Stimulated activated CD4-positive, alpha-beta T cell treated with anti-CD3 and anti-CD28 coated beads, Interleukin-1b, Interleukin-23, amount 100 ng/mL, for 24 hours (primary cell): Measurements from ENCODE around the gene UMODL1.

ENCODE experiments used
- DNase-seq, 4 experiments: peaks; one replicate each; pipeline ENCODE4 v3.0.0-alpha.2; 2020; ENCODE audit warnings: low read depth in 4 of 4, low spot score in 1 of 4

Gene UMODL1

DNA sequence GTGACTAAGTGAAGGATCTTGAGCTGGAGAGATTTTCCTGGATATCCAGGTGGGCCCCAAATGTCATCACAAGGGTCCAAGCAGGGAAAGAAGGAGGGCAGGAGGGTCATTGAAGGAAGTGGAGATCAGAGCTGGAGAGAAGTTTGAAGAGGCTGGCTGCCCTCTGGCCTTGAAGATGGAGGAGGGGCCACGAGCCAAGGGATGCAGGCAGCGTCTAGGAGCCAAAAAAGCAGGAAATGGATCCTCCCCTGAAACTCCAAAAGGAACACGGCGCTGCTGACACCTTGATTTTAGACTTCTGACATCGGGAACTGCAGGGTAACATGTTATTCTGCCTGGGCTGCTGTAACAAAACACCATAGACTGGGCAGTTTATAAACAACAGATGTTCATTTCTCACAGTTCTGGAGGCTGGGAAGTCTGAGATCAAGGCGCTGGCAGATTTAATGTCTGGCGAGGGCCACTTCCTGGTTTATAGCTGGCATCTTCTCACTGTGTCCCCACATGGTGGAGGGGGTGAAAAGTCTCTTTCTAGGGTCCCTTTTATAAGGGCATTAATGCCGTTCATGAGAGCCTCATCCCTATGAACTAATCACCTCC is 32.2 kb upstream of the UMODL1 start:
- DNase-seq, result no peak

DNA sequence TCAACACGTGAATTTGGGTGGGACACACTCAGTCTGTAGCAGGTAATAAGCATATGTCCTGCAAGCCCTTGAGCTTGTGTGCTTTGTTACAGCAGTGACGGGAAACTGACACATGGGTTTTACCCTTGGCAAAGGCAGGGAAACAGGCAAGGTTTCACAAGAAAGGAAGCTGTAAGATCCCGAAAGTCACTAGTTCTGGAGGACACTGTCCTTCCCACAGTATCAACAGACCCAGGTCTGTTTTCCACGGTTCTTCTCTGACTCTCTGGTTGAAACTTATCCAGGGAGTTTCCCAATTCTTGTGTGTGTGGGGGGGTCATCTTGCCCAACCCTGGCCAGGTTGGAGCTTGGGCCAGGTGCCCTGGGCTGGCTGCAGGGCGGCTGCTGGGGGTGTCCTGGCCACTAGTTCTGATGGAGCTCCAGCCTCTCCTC is 31.6 kb upstream of the UMODL1 start:
- no peak for DNase-seq

DNA sequence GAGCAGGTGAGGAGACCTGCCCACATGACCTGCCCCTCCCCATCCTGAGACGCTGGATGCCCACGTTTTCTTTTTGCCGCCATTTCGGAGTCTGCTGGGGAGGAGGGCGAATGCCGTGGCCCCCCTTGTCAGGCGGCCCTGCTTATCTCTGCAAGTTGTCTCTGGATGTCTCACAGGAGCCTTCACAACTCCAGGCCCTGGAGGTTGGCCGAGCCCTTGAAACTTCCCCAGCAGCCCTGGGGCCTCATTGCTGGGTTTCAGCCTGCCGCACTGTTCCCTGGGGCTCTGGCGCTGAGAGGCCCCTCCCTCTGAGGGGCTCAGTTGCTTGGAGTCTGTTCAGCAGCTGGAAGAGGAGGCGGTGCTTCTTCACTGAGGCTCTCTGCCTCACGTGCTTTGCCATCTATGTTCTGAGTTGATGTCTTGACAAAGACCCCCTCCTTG is 31.2 kb upstream of the UMODL1 start:
- no peak for DNase-seq

DNA sequence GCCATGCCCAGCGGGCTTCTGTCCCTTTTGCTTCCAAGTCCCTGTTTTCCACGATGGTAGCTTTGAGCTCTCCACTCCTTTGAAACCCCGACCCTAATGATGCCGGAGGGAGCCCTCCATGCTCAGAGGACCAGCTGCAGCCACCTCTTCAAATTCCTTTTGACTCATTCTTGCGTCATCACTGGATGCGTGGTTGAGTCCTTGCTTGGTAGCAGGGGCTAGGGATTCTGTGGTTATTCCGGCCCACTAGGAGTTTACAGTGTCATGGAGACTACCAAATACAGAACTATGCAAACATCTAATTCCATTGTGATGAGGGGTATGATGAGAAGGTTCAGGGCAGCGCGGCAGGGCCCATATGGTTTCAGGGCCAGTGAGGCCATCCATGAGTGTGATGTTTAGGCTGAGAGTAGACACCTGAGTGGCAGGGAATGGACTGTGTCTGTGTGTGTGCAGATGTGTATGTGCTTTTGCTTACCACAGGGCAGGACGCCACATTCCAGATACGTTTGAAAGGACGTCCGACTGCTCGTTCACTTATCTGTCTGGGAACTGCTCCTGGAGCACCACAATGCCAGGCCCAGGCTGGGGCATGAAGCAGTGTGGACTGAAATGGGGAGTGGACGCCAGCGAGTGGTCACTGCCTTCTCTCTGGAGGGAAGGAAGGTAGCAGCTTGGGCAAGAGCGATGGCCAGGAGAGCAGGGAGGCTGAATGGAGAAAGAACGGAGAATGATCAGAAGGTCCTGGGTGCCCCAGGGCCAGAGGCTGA is 30.5 kb upstream of the UMODL1 start:
- no peak for DNase-seq

DNA sequence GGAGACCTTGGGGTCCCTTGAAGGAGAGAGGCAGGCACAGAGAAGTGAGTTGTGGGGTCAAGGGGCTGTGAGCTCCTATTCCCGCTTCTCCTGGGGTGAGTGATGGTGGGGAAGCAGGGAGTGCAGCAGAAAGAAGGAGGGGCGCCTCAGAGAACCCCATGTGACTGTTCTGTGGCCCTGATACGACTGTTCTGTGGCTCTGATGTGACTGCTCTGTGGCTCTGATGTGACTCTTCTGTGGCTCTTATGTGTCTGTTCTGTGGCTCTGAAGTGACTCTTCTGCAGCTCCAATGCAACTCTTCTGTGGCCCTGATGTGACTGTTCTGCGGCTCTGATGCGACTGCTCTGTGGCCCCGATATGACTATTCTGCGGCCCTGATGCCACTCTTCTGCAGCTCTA is 29.9 kb upstream of the UMODL1 start:
- no peak for DNase-seq

DNA sequence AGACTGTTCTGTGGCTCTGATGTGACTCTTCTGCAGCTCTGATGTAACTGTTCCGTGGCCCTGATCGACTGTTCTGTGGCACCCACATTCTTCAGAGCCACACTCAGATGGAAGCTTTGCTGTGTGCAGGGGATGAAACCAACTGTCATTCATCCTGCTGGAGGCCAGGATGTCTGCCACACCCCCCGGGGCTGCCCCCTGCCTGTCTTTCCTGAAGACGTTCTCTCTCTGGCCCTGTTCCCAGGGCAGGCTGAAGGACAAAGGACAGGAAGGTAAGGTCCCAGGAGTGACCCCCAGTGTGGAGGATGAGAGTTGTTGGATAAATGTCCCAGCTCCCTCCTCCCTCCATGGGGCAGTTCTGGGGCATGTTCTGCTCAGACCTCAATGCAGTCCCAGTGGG is 29.4 kb upstream of the UMODL1 start:
- no peak for DNase-seq

DNA sequence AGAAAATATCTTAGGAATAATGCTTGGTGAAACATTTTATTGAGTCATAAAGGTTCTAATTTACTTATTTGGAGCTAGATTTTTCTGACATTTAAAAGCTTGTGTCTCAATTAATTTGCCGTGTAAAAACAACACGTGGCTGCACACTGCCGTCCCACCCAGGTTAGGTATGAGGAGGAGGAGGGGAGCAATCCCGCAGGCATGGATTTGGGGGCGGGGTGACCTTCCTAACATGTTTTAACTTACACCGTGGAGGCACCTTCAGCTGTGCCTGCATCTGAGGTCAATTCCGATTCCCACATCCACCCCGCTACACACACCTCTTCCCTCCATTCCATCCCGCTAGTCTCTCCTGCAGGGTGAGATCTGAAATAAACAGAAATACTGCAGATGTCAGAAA is 28.5 kb upstream of the UMODL1 start:
- DNase-seq, result no peak

DNA sequence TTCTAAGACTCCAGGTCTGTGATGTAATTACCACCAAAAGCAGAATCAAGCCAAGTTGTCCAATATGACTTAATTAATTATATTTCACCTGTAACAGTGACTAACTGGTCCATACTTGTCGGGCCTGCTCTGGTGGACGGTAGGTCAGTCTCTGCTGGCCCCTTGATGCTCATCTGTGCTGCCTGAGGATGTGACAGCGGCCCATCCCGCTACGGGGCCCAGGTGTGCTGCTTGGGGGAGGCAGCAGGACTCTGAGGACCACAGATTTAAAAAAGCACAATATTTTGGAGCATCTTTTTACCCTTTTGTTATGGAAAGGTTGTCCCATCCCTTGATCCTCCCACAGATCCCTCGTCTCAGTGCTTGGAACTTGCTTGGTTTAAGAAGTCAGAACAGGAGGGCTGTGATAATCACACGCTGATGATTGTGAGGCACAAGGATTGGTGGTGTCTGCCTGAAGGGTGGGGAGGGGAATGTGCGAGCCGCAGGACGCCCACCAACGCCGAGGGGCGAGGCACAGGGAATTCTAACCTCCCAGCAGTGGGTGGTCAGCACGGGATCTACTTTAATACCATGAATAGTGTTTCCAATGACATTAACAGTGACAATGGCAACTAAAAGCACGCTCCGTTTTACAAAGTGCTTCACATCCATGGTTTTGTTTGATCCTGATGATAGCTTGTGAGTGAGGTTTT is 27.8 kb upstream of the UMODL1 start:
- DNase-seq, result no peak

DNA sequence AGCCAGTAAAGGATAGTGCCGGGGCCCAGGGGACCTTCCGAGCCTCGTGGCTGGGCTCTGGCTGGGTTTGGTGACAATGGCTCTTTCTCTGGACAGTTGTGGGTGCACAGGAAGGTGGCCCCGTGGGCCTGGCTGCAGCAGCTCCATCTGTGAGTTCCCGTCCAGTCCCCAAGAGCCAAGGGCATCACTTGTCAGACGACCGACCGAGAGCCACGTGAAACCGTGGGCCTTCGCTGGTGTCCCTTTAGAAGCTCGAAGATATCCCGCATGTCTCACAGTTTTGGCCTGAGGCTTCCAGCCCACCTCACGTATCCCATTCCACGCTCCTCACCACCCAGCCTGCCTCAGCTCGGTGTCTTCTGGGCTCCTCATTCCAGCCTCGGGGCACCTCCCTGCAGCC is 27.2 kb upstream of the UMODL1 start:
- no peak for DNase-seq

DNA sequence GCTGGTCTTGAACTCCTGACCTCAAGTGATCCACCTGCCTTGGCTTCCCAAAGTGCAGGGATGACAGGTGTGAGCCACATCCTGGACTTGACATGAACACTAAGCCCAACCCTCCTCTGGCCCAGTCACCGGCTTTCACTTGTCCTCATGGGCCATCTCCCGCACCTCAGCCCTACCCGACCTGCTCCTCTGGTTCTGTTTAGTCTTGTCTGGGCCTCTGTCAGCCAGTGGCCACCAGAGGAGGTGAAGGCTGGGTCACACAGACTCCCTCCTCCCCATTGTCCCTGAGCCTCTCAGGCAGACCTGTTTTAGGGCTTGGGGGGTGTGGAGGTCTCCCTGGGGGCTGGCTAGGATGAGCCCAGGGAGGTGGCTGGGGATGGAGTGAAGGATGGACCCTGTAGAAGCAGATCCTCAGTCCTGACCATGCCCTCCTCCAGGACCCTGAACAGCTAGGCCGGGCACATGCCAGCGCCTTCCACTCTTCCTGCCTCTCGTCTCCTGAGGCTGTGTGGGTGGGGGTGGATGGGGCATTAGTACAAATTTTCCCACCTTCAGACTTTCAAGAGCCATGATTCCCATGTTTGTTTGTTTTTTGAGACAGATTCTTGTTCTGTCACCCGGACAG is 26.1 kb upstream of the UMODL1 start:
- DNase-seq, result no peak

DNA sequence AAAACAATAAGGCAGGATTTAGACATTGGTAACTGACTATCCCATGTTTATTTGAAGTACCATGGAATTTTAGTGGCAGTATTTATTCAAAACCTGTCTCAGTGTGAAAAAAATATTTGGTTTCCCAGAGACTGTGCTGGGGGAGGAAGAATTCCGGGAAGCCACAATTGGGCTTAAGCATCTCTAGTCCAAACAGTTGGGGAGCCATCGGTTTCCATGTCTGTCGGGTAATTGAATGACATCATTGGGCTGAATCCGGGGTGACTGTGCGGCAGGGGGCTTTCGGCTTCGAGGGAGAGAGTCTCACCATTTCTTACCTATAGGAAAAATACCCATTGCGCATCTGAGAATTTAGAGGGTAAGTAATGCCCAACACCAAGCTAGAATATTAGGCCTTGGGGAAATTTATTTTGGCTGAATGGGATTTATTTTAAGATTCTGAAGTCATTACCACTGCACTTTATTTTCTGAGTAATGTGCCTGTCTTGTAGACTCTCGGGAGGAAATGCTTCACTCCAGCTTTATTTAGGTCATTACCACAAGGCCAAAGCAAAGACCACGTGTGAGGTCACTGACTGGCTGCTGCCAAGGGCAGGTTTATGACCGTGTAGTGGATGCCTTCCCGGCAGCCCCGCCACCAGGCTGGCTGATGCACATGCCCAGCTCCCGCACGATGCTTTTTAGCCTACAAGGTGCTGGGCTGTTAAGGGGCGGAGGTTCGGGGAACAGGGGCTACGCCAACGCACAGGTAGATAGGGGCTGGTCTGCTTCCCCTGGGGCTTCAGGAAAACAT is 23.1 kb upstream of the UMODL1 start:
- no peak for DNase-seq

DNA sequence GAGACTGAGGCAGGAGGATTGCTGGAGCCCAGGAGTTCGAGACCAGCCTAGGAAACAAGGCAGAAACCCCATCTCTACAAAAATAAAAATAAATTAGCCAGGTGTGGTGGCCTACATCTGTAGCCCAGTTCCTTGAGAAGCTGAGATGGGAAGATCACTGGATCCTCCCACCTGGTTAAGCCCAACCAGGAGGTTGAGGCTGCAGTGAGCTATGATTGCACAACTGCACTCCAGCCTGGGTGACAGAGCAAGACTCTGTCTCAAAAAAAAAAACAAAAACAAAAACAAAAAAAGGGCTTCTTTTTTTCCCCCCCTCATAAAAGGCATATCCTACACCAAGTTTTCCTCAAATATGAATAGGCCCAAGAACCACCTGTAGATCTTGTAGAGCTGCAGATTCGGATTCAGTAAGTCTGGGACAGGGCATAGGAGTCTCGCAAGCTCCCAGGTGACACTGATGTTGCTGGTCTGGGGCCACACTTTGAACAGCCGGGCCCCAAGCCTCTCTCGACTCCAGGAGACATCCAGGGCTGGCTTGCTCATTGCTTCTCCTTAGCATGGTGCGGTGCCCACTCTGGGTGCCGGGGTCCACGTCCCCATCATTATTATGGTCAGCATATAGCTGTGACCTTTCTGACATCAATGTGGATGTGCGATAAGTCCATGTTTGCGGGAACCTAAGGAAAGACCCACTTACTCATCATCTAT is 22.1 kb upstream of the UMODL1 start:
- no peak for DNase-seq

DNA sequence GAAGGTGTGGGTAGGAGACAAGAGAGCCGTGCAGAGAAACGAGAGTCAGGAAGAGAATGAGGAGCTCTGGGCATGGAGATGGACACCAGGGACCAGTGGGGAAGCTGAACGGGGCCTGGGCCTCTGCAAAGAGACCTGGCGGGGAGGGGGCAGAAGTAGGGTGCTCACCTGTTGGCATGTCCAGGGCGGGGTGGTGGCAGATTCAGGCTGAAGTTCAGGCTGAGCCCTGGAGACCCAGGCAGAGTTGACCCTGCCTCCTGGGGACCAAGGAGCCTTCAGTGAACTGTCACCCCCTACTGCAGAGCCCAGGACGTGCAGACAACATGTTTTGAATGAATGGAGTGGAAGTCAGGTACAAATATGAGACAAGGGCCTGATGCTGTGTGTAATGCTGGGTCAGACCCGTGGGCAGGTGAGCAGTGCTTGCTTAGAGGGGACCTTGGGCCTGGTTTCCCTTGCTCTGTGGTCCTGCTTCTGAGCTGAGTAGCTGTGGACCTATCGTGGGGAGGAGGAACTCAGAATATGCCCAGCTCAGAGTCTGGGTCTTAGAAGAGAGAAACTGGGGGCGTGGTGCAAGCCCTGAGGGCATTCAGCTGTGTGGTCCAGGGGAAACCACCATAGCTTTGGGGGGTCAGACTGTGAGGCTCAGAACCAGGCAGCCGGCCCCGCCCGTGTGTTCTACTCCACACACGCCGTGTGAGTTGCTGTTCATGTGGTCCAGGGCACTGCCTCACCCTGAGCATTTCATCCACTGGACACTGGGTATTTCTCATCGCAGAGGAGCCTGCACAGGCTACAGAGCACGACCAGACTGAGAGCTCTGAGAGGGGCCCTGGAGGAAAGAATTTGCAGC is 21.3 kb upstream of the UMODL1 start:
- no peak for DNase-seq

DNA sequence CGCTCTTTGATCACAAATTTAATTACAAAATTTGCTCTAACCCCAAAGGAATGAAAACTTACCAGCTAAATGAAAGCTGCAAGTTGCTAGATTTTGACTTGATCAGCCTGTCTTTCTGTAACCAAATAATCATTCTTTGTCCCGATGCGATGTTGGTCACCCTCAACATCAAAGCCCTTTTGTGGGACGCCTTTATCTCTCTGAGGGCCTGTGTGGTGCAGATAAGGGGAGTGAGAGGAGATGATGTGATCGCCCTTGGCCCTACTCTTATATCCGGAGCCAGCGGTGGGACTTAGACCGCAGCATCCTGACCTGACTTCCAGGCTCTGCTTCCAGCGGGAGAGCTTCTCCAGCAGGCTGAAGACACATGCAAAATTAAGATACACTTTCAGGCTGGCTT is 19.3 kb upstream of the UMODL1 start:
- no peak for DNase-seq

DNA sequence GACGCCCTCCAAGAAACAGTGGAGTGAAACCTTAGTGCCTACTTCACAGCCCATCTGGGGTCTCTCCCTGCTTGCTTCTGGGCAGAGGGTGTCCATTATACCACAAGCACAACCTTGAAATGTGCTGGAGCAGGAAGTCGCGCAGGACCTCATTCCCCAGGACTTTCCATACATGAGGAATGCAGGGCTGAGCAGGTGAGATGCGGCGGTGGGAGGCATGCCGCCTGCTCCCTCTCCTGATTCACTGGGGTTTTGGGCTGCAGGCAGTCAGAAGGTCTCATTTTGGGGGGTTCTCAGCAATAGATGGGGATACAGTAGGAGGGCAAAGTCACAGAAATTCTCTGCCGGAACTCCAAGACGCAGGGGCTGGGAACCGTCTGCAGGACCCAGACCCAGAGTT is 15.7 kb upstream of the UMODL1 start:
- no peak for DNase-seq

DNA sequence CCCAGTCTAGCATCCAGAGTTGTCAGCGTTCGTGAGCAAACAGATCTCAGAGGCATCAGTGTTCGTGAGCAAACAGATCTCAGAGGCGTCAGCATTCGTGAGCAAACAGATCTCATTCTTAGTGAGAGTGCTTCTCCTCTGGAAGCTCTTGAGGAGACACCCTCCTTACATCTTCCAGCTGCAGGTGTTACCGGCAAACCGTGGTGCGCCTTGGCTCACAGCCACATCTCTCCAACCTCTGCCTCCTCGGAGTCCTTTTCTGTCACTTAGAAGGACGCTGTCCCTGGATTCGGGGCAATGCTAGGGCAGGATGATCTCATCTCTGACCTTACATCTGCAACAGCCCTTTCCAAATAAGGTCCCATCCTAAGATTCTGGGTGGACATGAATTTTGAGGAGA is 14.6 kb upstream of the UMODL1 start:
- DNase-seq, result no peak

DNA sequence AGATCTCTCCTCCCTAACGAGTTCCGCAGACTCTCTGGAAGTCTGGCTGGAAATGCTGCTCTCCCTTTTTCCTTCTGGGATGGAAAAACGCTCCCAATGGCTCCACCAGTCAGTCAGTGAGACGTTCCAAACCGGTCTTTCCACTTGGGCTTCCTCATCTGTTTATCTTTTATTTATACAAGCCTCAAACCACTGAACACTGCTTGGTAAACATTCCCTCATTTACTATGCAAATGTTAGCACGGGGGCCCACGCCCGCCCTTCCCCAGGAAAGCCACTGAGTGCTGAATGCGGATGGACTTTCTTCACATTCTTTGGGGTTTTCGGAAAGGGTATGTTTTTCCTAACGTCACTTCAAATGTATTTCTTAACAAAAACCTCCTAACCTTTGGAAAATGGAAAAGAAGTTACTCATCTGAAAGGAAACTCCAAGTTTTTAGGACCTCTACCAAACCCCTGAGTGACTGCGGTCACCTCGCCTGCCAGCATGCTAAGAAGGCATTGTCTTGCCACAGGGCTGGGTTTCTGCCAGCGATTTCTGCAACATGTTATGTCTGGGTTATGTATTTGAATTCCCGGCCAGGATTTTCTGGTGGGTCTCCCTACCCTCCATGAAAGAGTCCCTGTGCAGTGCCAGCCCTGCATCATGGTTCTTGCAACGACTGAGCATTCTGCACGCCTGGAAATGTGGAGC is 14.0 kb upstream of the UMODL1 start:
- no peak for DNase-seq

DNA sequence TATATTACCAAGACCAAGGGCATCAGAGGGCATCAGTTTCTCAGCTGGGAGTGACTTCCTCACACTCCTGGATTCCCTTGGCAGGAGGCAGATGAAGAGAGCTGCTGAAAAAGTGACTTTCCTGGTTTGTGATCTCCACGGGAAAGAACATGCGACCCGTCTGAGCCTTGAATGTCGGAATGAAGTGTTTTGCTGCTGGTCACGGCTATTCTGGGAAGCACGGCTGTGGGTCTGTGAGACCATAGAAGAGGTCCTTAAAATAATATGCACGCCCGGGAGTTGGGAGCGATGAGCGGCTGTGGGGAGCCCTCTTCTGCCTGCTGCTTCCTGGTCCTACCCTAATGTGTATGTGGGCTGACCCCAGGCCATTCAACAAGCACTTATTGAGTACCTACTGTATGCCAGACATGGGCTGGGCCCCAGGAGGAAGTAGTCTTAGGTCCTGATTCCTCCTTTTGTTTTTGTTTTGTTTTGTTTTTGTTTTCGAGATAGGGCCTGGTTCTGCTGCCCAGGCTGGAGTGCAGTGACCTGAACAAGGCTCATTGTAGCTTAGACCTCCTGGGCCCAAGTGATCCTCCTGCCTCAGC is 13.2 kb upstream of the UMODL1 start:
- DNase-seq, result no peak
